Cardiac fibroblast (primary cell): Measurements from ENCODE around the gene MED13L.

Experiments
- DNase-seq, 2 donors: peaks; one replicate each; pipeline versions ENCODE4 v3.0.0 to v3.0.0-alpha.2; 2010; ENCODE audit warnings: low read depth in 2 of 2
- H3K4me3 ChIP-seq, 2 donors: replicated peaks in 1 of 2; 1 replicate in 1 of 2; 2 replicates in 1 of 2; pipeline ENCODE4 v1.5.1; 2011; ENCODE audit warnings: low read depth in 2 of 2, low read length in 2 of 2, mild to moderate bottlenecking in 2 of 2, moderate library complexity in 1 of 2
- CTCF ChIP-seq: IDR thresholded peaks from one replicate; pipeline ENCODE4 v1.5.1; 2011; ENCODE audit warnings: low read depth, mild to moderate bottlenecking, low read length, inconsistent platforms

Gene MED13L

GRCh38 chr12:116182359-116183063, 95.0 kb downstream of the MED13L start:
- DNase-seq = no peak
- no peak overlapping the region for H3K4me3 ChIP-seq
- no peak for TF ChIP-seq CTCF

DNA sequence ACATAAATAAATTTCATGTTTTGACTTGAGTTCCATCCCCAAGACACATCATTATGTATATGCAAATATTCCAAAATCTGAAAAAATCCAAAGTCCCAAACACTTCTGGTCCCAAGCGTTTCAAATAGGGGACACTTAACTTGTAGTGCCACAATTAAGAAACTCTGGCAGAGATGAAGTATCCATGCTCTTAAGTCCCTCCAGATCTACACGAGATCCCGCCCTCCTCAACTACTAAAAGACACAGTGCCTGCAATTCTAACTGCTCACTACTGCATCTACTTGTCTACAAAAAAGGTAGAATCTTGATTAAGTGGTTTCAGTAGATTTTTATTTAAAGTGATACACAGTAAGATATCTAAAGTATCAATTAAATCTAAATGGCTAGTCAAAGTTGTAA, 97.0 kb downstream of the MED13L start:
- TF ChIP-seq CTCF = no peak
- H3K4me3 ChIP-seq = no peak overlapping the region
- DNase-seq = no peak

GRCh38 chr12:116179384-116179783, 98.1 kb downstream of the MED13L start:
- H3K4me3 ChIP-seq = no peak overlapping the region
- no peak for DNase-seq
- no peak for TF ChIP-seq CTCF

DNA sequence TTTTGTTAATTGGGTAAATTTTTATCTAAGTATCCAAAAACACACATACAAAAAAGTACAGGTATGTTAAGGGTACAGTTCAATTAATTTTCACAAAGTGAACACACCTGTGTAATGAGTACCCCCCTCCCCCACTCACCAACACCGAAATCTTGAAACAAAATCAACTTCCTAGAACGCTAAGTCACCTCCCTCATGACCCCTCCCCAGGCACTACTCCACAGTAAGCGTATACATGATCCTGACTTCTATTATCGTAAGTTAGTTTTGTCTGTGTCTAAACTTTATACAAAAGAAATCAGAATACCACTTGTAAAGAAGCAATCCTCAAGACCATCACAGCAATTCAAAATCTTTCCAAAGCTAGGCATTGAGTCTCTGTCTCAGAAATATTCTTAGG, 100.5 kb downstream of the MED13L start:
- H3K4me3 ChIP-seq = no peak overlapping the region
- DNase-seq = no peak
- no peak for TF ChIP-seq CTCF

DNA sequence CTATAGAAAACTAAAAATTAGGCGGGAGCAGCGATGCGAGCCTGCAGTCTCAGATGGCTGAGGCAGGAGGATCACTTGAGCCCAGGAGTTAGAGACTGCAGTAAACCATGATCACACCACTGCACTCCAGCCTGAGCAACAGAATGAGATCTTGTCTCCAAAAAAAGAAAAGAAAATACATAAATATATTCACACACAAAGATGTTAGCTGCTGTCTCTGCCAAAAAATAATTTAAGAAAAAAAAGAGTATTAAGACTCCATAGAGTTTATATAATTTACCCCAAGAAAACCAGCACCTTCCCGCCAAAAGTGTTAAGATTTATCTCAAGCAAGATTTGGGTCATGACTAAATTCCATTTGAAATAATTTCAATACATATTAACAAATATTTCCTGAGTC, 102.6 kb downstream of the MED13L start:
- no peak for DNase-seq
- TF ChIP-seq CTCF = no peak
- no peak overlapping the region for H3K4me3 ChIP-seq

GRCh38 chr12:116174006-116174405, 103.5 kb downstream of the MED13L start:
- TF ChIP-seq CTCF = no peak
- DNase-seq = no peak

More at GRCh38 chr12:116174006-116174405, 103.5 kb downstream of the MED13L start:
- H3K4me3 ChIP-seq = no peak overlapping the region
